ENCODE measurements around the gene SLC10A1. TPM values are rescaled to one million over a fixed set of nuclear protein-coding genes. Genes with fewer than 3 reads are reported as not detected.

The SLC10A1 gene
- total and polyA plus RNA-seq, 8 donors = not detected

GRCh38 chr14:69780092-69780491, 16.9 kb downstream of the SLC10A1 start:
- WGBS, 5 donors = 74 to 100% (median 98%) methylated on average over 1 of the region's 1 CpG
- DNase-seq = no peak
- H3K4me3 ChIP-seq = no peak overlapping the region
- intact Hi-C loops (cut with DNase I; ENCODE audit: low total_unique reads) = no loop called here
- no peak for TF ChIP-seq POLR2AphosphoS5 (IDR thresholded peaks at IDR 0.05)
- no peak for TF ChIP-seq CTCF (IDR thresholded peaks at IDR 0.05)
- TF ChIP-seq EP300 (IDR thresholded peaks at IDR 0.05) = no peak
- TF ChIP-seq POLR2A (IDR thresholded peaks at IDR 0.05) = no peak
- no peaks in the 10 kb centered on the region for H3K9me3 ChIP-seq
- H3K36me3 ChIP-seq = peaks cover 32 to 66% (median 62%) of the 10 kb centered on the region in 4 donors
- H3K27me3 ChIP-seq = no peaks in the 10 kb centered on the region
- peaks cover 0 to 26% (median 15%) of the 10 kb centered on the region in 4 donors for H3K4me1 ChIP-seq
- no peak overlapping the region for H3K27ac ChIP-seq

- H3K27me3 ChIP-seq = no peaks in the 10 kb centered on the region
- WGBS, 5 donors = 84 to 92% (median 87%) methylated on average over 2 of the region's 2 CpGs
- H3K9me3 ChIP-seq = no peaks in the 10 kb centered on the region
- no peak overlapping the region for H3K27ac ChIP-seq
- TF ChIP-seq EP300 (IDR thresholded peaks at IDR 0.05) = no peak
- no peak for TF ChIP-seq POLR2AphosphoS5 (IDR thresholded peaks at IDR 0.05)
- intact Hi-C loops (cut with DNase I; ENCODE audit: low total_unique reads) = no loop called here
- DNase-seq = no peak
- H3K4me3 ChIP-seq = no peak overlapping the region
- H3K36me3 ChIP-seq = peaks cover 40 to 76% (median 72%) of the 10 kb centered on the region in 4 donors
- peaks cover 0 to 36% (median 20%) of the 10 kb centered on the region in 4 donors for H3K4me1 ChIP-seq
Measured at GRCh38 chr14:69779088-69779487, 18.0 kb downstream of the SLC10A1 start.

- no peak overlapping the region for H3K4me3 ChIP-seq
- intact Hi-C loops (cut with DNase I; ENCODE audit: low total_unique reads) = no loop called here
- H3K36me3 ChIP-seq = peaks cover 60 to 97% (median 93%) of the 10 kb centered on the region in 4 donors
- no peaks in the 10 kb centered on the region for H3K27me3 ChIP-seq
- H3K4me1 ChIP-seq = peaks cover 1 to 51% (median 33%) of the 10 kb centered on the region in 4 donors
- no peak overlapping the region for H3K27ac ChIP-seq
- no peak for TF ChIP-seq CTCF (IDR thresholded peaks at IDR 0.05)
- TF ChIP-seq POLR2A (IDR thresholded peaks at IDR 0.05) = no peak
- TF ChIP-seq EP300 (IDR thresholded peaks at IDR 0.05) = no peak
- no peak for TF ChIP-seq POLR2AphosphoS5 (IDR thresholded peaks at IDR 0.05)
- H3K9me3 ChIP-seq = no peaks in the 10 kb centered on the region
- 85 to 89% (median 86%) methylated on average over 4 of the region's 4 CpGs for WGBS, 5 donors
- no peak for DNase-seq
Measured at GRCh38 chr14:69776875-69777453, 20.1 kb downstream of the SLC10A1 start.

- WGBS, 5 donors = 49 to 74% (median 70%) methylated on average over 3 of the region's 3 CpGs
- TF ChIP-seq EP300 (IDR thresholded peaks at IDR 0.05) (no peak), POLR2A (IDR thresholded peaks at IDR 0.05) (no peak), CTCF (IDR thresholded peaks at IDR 0.05) (no peak), POLR2AphosphoS5 (IDR thresholded peaks at IDR 0.05) (no peak)
- Histone ChIP-seq H3K27me3 (no peaks in the 10 kb centered on the region), H3K36me3 (peaks cover 70 to 99% (median 97%) of the 10 kb centered on the region in 4 donors), H3K4me1 (peaks cover 6 to 71% (median 50%) of the 10 kb centered on the region in 4 donors), H3K27ac (no peak overlapping the region), H3K9me3 (no peaks in the 10 kb centered on the region), H3K4me3 (no peak overlapping the region)
- intact Hi-C loops (cut with DNase I; ENCODE audit: low total_unique reads) = no loop called here
- DNase-seq = no peak
Measured at GRCh38 chr14:69775012-69775411, 22.0 kb downstream of the SLC10A1 start.

Measured in stomach (tissue), 9 donors.